HAP-1 (cell line): Measurements from ENCODE around the gene PEX10.

ENCODE experiments used
- DNase-seq, 2 experiments: peaks; one replicate each; pipeline ENCODE4 v3.0.0-alpha.2; 2016 to 2020; ENCODE audit warnings: low spot score in 2 of 2
- H3K27me3 ChIP-seq: fragments of 250-450 bp; sonication (Bioruptor Pico); 2 replicates; pipeline ENCODE4 v1.5.1; 2020; ENCODE audit warnings: low read depth, mild to moderate bottlenecking, moderate library complexity
- H3K36me3 ChIP-seq: fragments of 250-450 bp; sonication (Bioruptor Pico); replicated peaks from 2 replicates; pipeline ENCODE4 v1.5.1; 2020; ENCODE audit warnings: mild to moderate bottlenecking
- H3K4me1 ChIP-seq: fragments of 250-450 bp; sonication (Bioruptor Pico); 2 replicates; pipeline ENCODE4 v1.5.1; 2020; ENCODE audit warnings: mild to moderate bottlenecking
- H3K4me3 ChIP-seq: fragments of 250-450 bp; sonication (Bioruptor Pico); 2 replicates; pipeline ENCODE4 v1.5.1; 2020; ENCODE audit warnings: mild to moderate bottlenecking, moderate library complexity
- H3K9me3 ChIP-seq: fragments of 250-450 bp; sonication (Bioruptor Pico); 2 replicates; pipeline ENCODE4 v1.5.1; 2020; ENCODE audit warnings: mild to moderate bottlenecking, moderate library complexity
- in situ Hi-C: fragments of 300-500 bp; cut with MboI; formaldehyde crosslinking; loops from 3 replicates; pipeline ENCODE4 v1.14.3; 2020; ENCODE audit warnings: low sequenced_read_pairs, inconsistent platforms, mixed read lengths

PEX10 gene

GRCh38 chr1:2438038-2438437, 25.7 kb upstream of the PEX10 start:
- H3K4me3 ChIP-seq, result no peak overlapping the region
- DNase-seq, result no peak
- H3K4me1 ChIP-seq, result no peaks in the 10 kb centered on the region
- no peaks in the 10 kb centered on the region for H3K9me3 ChIP-seq
- H3K36me3 ChIP-seq, result no peaks in the 10 kb centered on the region
- H3K27me3 ChIP-seq, result peaks cover 58% of the 10 kb centered on the region
- in situ Hi-C loops, result loop anchor here (25.0 kb wide), 1 partner anchor 474 kb away; no protein-coding TSS in a partner anchor

DNA sequence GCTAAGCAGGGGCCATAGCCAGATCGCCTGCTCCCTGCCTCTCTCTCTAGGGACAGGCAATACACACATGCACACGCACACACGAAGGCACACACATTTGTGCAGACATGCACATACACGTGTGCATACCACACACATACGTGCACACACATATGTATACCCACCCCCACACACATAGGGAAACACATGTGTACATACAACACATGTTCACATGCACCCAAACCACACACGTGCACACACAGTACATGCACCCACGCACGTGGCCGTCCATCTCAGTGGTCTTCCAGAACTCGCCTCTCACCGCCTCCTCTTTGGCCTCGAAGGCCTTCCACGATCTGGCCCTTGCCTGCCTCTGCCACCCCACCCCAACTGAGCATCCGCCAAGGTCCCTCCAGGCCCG, 25.3 kb upstream of the PEX10 start:
- Histone ChIP-seq H3K9me3 (no peaks in the 10 kb centered on the region), H3K36me3 (no peaks in the 10 kb centered on the region), H3K27me3 (peaks cover 58% of the 10 kb centered on the region), H3K4me3 (no peak overlapping the region), H3K4me1 (no peaks in the 10 kb centered on the region)
- in situ Hi-C loops, result loop anchor here (25.0 kb wide), 1 partner anchor 475 kb away; no protein-coding TSS in a partner anchor
- no peak for DNase-seq

DNA sequence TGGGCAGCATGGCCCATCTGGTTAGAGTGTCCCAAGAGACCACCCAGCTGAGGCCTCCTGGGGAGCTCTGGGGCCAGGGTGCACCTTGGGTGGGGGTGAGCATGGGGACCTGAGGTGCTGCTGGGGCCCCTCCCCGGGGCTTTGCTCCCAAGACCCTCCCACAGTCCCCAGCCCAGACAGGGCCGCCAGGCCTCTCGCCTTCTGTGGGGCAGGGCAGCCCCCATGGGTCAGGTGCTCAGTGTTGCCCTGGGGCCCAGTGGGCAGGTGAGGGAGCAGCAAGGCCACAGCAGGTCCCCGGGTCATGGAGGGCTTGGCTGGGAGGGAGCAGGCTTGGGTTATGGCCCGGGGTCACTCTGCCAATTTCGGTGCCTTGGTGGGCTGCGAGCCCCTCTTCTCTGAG, 24.5 kb upstream of the PEX10 start:
- no peak for DNase-seq
- Histone ChIP-seq H3K9me3 (no peaks in the 10 kb centered on the region), H3K4me1 (no peaks in the 10 kb centered on the region), H3K27me3 (peaks cover 58% of the 10 kb centered on the region), H3K4me3 (no peak overlapping the region), H3K36me3 (no peaks in the 10 kb centered on the region)
- in situ Hi-C loops, result loop anchor here (25.0 kb wide), 1 partner anchor 475 kb away; no protein-coding TSS in a partner anchor

GRCh38 chr1:2435746-2436355, 23.5 kb upstream of the PEX10 start:
- in situ Hi-C loops, result loop anchor here (25.0 kb wide), 1 partner anchor 476 kb away; no protein-coding TSS in a partner anchor
- H3K9me3 ChIP-seq, result no peaks in the 10 kb centered on the region
- H3K27me3 ChIP-seq, result peaks cover 54% of the 10 kb centered on the region

GRCh38 chr1:2435091-2435490, 22.7 kb upstream of the PEX10 start:
- in situ Hi-C loops, result loop anchor here (25.0 kb wide), 1 partner anchor 477 kb away; no protein-coding TSS in a partner anchor
- Histone ChIP-seq H3K9me3 (no peaks in the 10 kb centered on the region), H3K36me3 (no peaks in the 10 kb centered on the region), H3K4me1 (no peaks in the 10 kb centered on the region), H3K4me3 (no peak overlapping the region), H3K27me3 (peaks cover 54% of the 10 kb centered on the region)
- DNase-seq, result no peak

More at GRCh38 chr1:2435746-2436355, 23.5 kb upstream of the PEX10 start:
- Histone ChIP-seq H3K4me3 (no peak overlapping the region), H3K4me1 (no peaks in the 10 kb centered on the region), H3K36me3 (no peaks in the 10 kb centered on the region)
- DNase-seq, result no peak

GRCh38 chr1:2433936-2434655, 21.7 kb upstream of the PEX10 start:
- peaks cover 54% of the 10 kb centered on the region for H3K27me3 ChIP-seq

GRCh38 chr1:2433196-2433595, 20.8 kb upstream of the PEX10 start:
- no peaks in the 10 kb centered on the region for H3K4me1 ChIP-seq
- peaks cover 45% of the 10 kb centered on the region for H3K27me3 ChIP-seq
- H3K36me3 ChIP-seq, result no peaks in the 10 kb centered on the region
- no peak for DNase-seq
- H3K4me3 ChIP-seq, result no peak overlapping the region
- H3K9me3 ChIP-seq, result peaks cover 5% of the 10 kb centered on the region; the same call in 1 of the 2 replicates
- in situ Hi-C loops, result loop anchor here (25.0 kb wide), 1 partner anchor 479 kb away; no protein-coding TSS in a partner anchor

More at GRCh38 chr1:2433936-2434655, 21.7 kb upstream of the PEX10 start:
- Histone ChIP-seq H3K4me3 (no peak overlapping the region), H3K4me1 (no peaks in the 10 kb centered on the region), H3K36me3 (no peaks in the 10 kb centered on the region), H3K9me3 (peaks cover 5% of the 10 kb centered on the region; the same call in 1 of the 2 replicates)
- no peak for DNase-seq
- in situ Hi-C loops, result loop anchor here (25.0 kb wide), 1 partner anchor 478 kb away; no protein-coding TSS in a partner anchor

GRCh38 chr1:2432441-2432844, 20.1 kb upstream of the PEX10 start:
- Histone ChIP-seq H3K36me3 (no peaks in the 10 kb centered on the region), H3K4me3 (no peak overlapping the region), H3K4me1 (no peaks in the 10 kb centered on the region), H3K27me3 (peaks cover 44% of the 10 kb centered on the region), H3K9me3 (peaks cover 5% of the 10 kb centered on the region; the same call in 1 of the 2 replicates)
- DNase-seq, result no peak
- in situ Hi-C loops, result loop anchor here (25.0 kb wide), 1 partner anchor 480 kb away; no protein-coding TSS in a partner anchor

DNA sequence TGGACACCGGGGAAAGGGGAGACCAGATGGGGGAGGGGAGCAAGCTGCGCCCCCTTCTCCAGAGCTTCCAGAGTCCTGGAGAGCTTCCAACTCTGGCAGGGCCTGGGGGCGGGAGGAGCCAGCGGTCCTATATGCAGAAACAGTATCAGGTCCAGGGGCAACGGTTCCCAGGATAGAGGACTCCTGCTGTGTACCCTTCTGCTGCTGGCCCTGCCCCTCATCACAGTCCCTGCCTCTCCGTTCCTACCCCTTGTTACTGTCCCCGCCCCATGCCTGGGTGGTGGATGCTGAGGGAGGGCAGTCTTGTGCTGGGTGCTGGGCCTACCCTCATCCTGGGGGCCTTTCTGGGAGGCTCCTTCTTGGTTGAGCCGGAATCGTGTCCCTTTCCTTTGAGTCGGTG, 19.2 kb upstream of the PEX10 start:
- DNase-seq, result no peak
- in situ Hi-C loops, result loop anchor here (25.0 kb wide), 1 partner anchor 481 kb away; no protein-coding TSS in a partner anchor
- Histone ChIP-seq H3K27me3 (peaks cover 44% of the 10 kb centered on the region), H3K36me3 (no peaks in the 10 kb centered on the region), H3K4me1 (no peaks in the 10 kb centered on the region), H3K4me3 (no peak overlapping the region), H3K9me3 (peaks cover 5% of the 10 kb centered on the region; the same call in 1 of the 2 replicates)

DNA sequence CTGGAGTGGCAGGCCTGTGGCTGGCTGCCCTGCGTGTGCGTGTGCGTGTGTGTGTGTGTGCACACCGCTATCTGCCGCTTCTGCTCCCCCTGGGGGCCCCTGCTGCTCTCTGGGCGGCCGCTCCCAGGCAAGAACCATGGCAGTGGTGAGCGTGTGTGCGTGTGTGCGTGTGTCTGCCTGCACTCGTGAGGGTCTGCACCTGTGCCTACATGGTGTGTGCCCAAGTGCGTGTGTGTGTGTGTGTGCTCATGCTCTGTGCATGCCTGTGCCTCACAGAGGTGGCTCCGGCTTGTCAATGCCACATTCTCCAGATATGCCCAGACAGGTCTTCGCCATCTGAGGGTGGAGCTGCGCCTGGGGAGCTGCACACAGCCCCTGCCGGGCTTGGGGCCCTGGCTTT, 18.7 kb upstream of the PEX10 start:
- H3K36me3 ChIP-seq, result no peaks in the 10 kb centered on the region
- H3K4me1 ChIP-seq, result no peaks in the 10 kb centered on the region
- H3K27me3 ChIP-seq, result peaks cover 47% of the 10 kb centered on the region
- in situ Hi-C loops, result loop anchor here (25.0 kb wide), 1 partner anchor 481 kb away; no protein-coding TSS in a partner anchor
- no peak overlapping the region for H3K4me3 ChIP-seq
- peaks cover 5% of the 10 kb centered on the region; the same call in 1 of the 2 replicates for H3K9me3 ChIP-seq
- no peak for DNase-seq

DNA sequence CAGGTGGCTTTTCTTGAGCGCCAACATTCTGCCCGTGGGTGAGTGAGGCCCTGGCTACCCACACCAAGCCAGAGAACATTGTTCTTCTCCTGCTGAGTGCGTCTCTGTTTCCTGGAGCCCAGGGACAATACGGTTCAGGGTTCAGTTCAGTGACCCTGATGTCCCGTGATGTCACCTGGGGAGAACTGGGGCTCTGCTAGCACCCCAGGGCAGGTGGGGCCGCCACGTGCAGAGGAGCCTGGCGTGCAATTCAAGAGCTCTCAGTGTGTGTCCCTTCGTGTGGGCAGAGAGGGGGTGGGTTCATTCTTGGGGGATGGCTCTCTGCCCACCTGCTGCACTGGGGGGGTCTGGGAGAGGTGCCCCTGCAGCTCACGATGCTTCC, 18.2 kb upstream of the PEX10 start:
- H3K36me3 ChIP-seq, result no peaks in the 10 kb centered on the region
- DNase-seq, result no peak
- in situ Hi-C loops, result loop anchor here (25.0 kb wide), 1 partner anchor 482 kb away; no protein-coding TSS in a partner anchor
- H3K27me3 ChIP-seq, result peaks cover 50% of the 10 kb centered on the region
- H3K4me1 ChIP-seq, result no peaks in the 10 kb centered on the region
- H3K9me3 ChIP-seq, result peaks cover 5% of the 10 kb centered on the region; the same call in 1 of the 2 replicates
- H3K4me3 ChIP-seq, result no peak overlapping the region

GRCh38 chr1:2429780-2430591, 17.6 kb upstream of the PEX10 start:
- Histone ChIP-seq H3K36me3 (no peaks in the 10 kb centered on the region), H3K9me3 (peaks cover 5% of the 10 kb centered on the region; the same call in 1 of the 2 replicates), H3K4me1 (no peaks in the 10 kb centered on the region), H3K4me3 (no peak overlapping the region), H3K27me3 (peaks cover 47% of the 10 kb centered on the region)
- DNase-seq, result no peak
- in situ Hi-C loops, result loop anchor here (25.0 kb wide), 1 partner anchor 482 kb away; no protein-coding TSS in a partner anchor

DNA sequence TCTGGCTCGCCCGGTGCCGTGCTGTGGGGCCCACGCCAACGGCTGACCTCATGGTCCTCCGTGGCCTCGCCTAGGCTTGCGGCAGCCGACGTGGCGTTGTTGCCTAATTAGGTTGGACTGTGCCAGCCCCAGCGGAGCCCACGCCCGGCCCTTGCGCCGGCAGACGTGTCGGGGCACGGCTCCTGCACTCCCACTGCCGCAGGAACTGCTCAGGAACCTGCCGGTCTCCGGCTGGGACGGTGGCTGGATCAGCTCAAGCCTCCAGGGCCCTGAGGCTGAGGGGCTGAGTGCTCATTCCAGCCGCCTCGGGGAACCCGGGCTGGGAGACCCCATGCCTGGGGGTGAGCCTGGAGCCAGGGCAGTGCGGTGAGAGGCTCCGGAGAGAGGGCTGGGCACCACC, 16.1 kb upstream of the PEX10 start:
- in situ Hi-C loops, result loop anchor here (25.0 kb wide), 1 partner anchor 484 kb away; no protein-coding TSS in a partner anchor
- Histone ChIP-seq H3K36me3 (no peaks in the 10 kb centered on the region), H3K27me3 (peaks cover 32% of the 10 kb centered on the region), H3K4me1 (no peaks in the 10 kb centered on the region), H3K4me3 (no peak overlapping the region), H3K9me3 (peaks cover 5% of the 10 kb centered on the region; the same call in 1 of the 2 replicates)
- DNase-seq, result no peak
